Erythroblast (primary cell): Measurements from ENCODE around the gene ADAMTS16.

ENCODE experiments used
- GATA1 ChIP-seq: IDR thresholded peaks from 2 replicates; pipeline ENCODE4 v1.6.1; 2011; ENCODE audit warnings: low read depth, mild to moderate bottlenecking, control low read depth, low read length, moderate library complexity
- POLR2A ChIP-seq: IDR thresholded peaks from 2 replicates; pipeline ENCODE4 v1.6.1; 2011; ENCODE audit warnings: mild to moderate bottlenecking, low read length

DNA sequence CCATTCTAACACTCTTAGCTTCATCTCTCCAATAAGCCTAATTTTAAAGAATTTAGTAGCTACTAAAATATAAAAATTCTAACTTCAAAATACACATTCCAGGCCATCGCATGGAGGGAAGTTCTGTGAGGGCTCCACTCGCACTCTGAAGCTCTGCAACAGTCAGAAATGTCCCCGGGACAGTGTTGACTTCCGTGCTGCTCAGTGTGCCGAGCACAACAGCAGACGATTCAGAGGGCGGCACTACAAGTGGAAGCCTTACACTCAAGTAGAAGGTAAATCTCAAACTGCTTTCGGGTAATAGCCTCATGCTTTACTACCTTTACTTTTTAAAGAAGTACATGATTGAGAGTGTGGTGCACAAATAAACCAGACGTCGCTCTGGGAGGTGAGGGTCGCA, 94.8 kb downstream of the ADAMTS16 start:
- TF ChIP-seq POLR2A (no peak), GATA1 (no peak)
